ENCODE data around the gene RBFOX1. TPM values are rescaled to one million over a fixed set of nuclear protein-coding genes. Genes with fewer than 3 reads are reported as not detected.

Gene RBFOX1
- polyA plus RNA-seq, 1 experiment: not detected

GRCh38 chr16:7714775-7715174 lies 382.1 kb downstream of the RBFOX1 start:
- TF ChIP-seq CTCF (IDR thresholded peaks at IDR 0.05; ENCODE audit: low read depth, low read length): no peak
- Histone ChIP-seq H3K27ac (ENCODE audit: low read depth, low read length) (no peak overlapping the region), H3K9me3 (ENCODE audit: control insufficient read depth, insufficient read depth, low read length) (peaks cover 25% of the 10 kb centered on the region), H3K4me3 (ENCODE audit: low read depth, low read length) (no peak overlapping the region), H3K27me3 (ENCODE audit: control insufficient read depth, insufficient read depth, low read length) (no peaks in the 10 kb centered on the region)
- no peak for DNase-seq (ENCODE audit: low read depth, low spot score)
- POLR2A ChIA-PET: no interaction called here
- CTCF ChIA-PET: no interaction called here

DNA sequence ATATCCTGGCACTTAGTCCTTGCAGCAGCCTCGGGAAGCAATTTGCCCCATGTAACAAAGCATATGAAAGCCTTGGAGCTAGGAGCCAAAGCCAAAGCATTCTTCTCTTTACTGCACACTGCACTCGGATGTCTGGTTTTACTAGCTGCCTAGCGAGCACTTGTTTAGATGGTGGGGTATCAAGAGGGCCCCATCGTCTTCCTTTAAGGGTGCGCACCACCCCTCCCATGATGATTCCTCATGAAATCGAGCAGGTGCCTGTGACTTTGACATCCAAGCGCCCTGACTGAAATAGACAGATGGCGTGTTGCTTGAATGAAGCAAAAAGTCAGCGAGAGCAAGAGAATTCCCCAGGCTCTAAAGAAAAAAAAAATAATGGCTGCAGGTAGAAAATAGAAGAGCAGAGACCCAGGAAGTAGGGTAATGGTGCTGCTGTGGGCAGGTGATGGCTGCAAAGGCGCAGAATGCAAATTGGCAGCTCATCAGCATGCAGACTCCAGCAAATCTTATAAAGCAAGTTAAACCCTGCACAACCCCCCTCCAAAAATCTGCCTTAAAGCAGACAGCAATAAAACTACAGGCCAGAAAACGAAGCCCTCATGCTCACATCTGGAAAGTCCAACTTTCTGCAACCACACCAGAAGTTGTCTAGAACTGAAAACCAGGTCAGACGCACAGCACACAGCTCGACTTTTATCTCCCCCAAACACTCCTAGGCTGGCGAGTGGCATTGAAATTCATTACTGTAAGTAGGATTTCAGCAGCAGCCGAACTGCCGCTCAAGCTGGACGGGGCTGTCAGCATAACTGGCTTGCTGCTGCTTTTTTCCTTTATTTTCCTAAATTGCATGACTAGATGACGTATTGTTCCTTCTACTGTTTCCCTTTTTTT lies 384.3 kb downstream of the RBFOX1 start:
- DNase-seq (ENCODE audit: low read depth, low spot score): no peak
- H3K4me3 ChIP-seq (ENCODE audit: low read depth, low read length): no peak overlapping the region
- POLR2A ChIA-PET: no interaction called here
- H3K9me3 ChIP-seq (ENCODE audit: control insufficient read depth, insufficient read depth, low read length): peaks cover 35% of the 10 kb centered on the region
- no peak for TF ChIP-seq CTCF (IDR thresholded peaks at IDR 0.05; ENCODE audit: low read depth, low read length)
- no peak overlapping the region for H3K27ac ChIP-seq (ENCODE audit: low read depth, low read length)
- CTCF ChIA-PET: no interaction called here
- no peaks in the 10 kb centered on the region for H3K27me3 ChIP-seq (ENCODE audit: control insufficient read depth, insufficient read depth, low read length)

DNA sequence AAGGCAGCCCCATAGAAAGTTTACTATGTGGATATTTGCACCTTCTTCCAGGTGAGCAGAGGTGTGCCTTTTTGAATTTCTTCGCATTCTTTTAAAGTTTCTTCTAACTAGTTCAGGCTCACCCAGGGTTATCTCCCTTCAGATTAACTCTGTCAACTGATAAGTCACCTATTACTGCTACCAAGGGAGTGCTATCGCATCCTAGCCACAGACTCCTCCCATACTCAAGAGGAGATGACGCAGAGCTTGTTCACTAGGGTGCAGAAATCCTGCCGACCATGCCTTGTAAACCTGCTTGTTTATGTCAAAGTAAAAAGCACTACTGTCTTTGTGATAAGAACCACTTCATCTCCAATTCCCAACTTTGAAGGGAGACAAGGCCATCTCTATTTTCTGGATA lies 390.1 kb downstream of the RBFOX1 start:
- TF ChIP-seq CTCF (IDR thresholded peaks at IDR 0.05; ENCODE audit: low read depth, low read length): no peak
- peaks cover 14% of the 10 kb centered on the region; the same call in 1 of the 2 replicates for H3K9me3 ChIP-seq (ENCODE audit: control insufficient read depth, insufficient read depth, low read length)
- ChIA-PET POLR2A (no interaction called here), CTCF (no interaction called here)
- H3K27ac ChIP-seq (ENCODE audit: low read depth, low read length): no peak overlapping the region
- no peak for DNase-seq (ENCODE audit: low read depth, low spot score)
- H3K4me3 ChIP-seq (ENCODE audit: low read depth, low read length): no peak overlapping the region
- H3K27me3 ChIP-seq (ENCODE audit: control insufficient read depth, insufficient read depth, low read length): no peaks in the 10 kb centered on the region

DNA sequence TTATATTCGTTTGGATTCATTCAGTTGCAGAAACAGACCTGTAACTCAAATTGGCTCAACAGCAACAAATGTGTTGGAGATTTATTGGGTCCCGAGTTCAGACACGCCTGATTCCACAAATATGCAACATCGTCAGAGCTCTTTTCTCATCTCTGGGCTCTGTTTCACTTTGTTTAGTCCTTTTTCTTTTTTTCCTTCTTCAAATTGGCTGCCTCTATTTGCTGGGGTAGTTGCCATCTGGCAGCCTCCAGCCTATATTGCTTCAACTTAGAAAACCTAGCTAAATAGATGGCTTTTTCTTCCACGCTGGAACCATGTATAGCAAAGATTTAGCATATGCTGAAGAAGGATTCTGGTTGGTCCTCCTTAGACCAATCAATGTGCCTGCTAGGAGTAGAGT lies 398.5 kb downstream of the RBFOX1 start:
- H3K27me3 ChIP-seq (ENCODE audit: control insufficient read depth, insufficient read depth, low read length): no peaks in the 10 kb centered on the region
- H3K9me3 ChIP-seq (ENCODE audit: control insufficient read depth, insufficient read depth, low read length): peaks cover 11% of the 10 kb centered on the region; the same call in 1 of the 2 replicates
- POLR2A ChIA-PET: no interaction called here
- TF ChIP-seq CTCF (IDR thresholded peaks at IDR 0.05; ENCODE audit: low read depth, low read length): no peak
- no peak for DNase-seq (ENCODE audit: low read depth, low spot score)
- no peak overlapping the region for H3K27ac ChIP-seq (ENCODE audit: low read depth, low read length)
- H3K4me3 ChIP-seq (ENCODE audit: low read depth, low read length): no peak overlapping the region
- CTCF ChIA-PET: no interaction called here

DNA sequence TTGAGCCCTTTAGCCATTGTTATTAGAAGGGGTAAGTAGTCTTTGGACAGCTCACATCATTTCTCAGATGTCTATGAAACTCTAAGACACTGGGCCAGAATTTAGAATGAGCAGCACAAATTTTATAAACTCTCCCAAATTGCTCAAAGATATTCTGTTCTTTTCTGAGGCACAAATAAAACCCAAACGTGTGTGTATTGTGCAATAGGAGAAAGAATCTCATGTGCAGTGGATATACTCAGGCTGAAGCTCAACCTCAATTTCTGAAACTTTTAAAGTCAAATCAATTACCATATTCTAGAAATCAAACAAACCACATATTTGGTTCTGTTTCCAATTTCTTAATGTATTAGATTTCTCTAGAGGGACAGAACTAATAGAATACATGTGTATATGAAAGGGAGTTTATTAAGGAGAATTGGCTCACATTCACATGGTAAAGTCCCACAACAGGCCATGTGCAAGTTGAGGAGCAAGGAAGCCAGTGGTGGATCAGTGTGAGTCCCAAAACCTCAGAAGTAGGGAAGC lies 403.6 kb downstream of the RBFOX1 start:
- no peaks in the 10 kb centered on the region for H3K27me3 ChIP-seq (ENCODE audit: control insufficient read depth, insufficient read depth, low read length)
- TF ChIP-seq CTCF (IDR thresholded peaks at IDR 0.05; ENCODE audit: low read depth, low read length): no peak
- H3K27ac ChIP-seq (ENCODE audit: low read depth, low read length): no peak overlapping the region
- no peak for DNase-seq (ENCODE audit: low read depth, low spot score)
- CTCF ChIA-PET: no interaction called here
- peaks cover 15% of the 10 kb centered on the region; the same call in 1 of the 2 replicates for H3K9me3 ChIP-seq (ENCODE audit: control insufficient read depth, insufficient read depth, low read length)
- H3K4me3 ChIP-seq (ENCODE audit: low read depth, low read length): no peak overlapping the region
- POLR2A ChIA-PET: no interaction called here
